A673 (cell line): ENCODE data around the gene FBLN1. TPM values are rescaled to one million over a fixed set of nuclear protein-coding genes. Genes with fewer than 3 reads are reported as not detected.

Experiments
- BruUV-seq: library from RNA; stranded (reverse); fragments of 400-500 nt; replicated peaks from 2 replicates; lab custom pipeline; 2021; lab: Mats Ljungman, UMichigan
- CTCF ChIA-PET: fragments of 300-600 bp; sonication (Branson Sonifier 250); formaldehyde crosslinking; loops from one replicate; lab custom pipeline; 2022; ENCODE audit warnings: antibody characterized with exemption; lab: Charles Lee
- POLR2A ChIA-PET: fragments of 300-600 bp; sonication (Branson Sonifier 250); formaldehyde crosslinking; loops from one replicate; lab custom pipeline; 2022; ENCODE audit warnings: antibody characterized with exemption; ENCODE audit not compliant: low non-redundant PET; lab: Charles Lee
- DNase-seq: peaks from one replicate; pipeline ENCODE4 v3.0.0-alpha.2; 2015; ENCODE audit warnings: low spot score
- H3K27ac ChIP-seq: fragments of 200-600 bp; sonication (generic); 2 replicates; pipeline ENCODE4 v1.5.1; 2016; ENCODE audit warnings: mixed run types, low read depth, mild to moderate bottlenecking, mixed read lengths, antibody characterized with exemption, low read length; ENCODE audit not compliant: poor library complexity, severe bottlenecking
- H3K27me3 ChIP-seq: fragments of 200-600 bp; sonication (generic); replicated peaks from 2 replicates; pipeline ENCODE4 v1.6.1; 2017; ENCODE audit warnings: mixed run types, low read depth, mild to moderate bottlenecking, mixed read lengths, antibody characterized with exemption, low read length; ENCODE audit not compliant: insufficient read depth, poor library complexity
- H3K36me3 ChIP-seq: fragments of 200-600 bp; sonication (generic); 2 replicates; pipeline ENCODE4 v1.6.1; 2016; ENCODE audit warnings: mixed run types, mild to moderate bottlenecking, mixed read lengths, antibody characterized with exemption, low read length; ENCODE audit not compliant: insufficient read depth, poor library complexity, severe bottlenecking
- H3K4me1 ChIP-seq: fragments of 200-600 bp; sonication (generic); 2 replicates; pipeline ENCODE4 v1.6.1; 2017; ENCODE audit warnings: mixed run types, mild to moderate bottlenecking, mixed read lengths, antibody characterized with exemption, low read length; ENCODE audit not compliant: insufficient read depth, poor library complexity, severe bottlenecking
- H3K4me3 ChIP-seq: fragments of 200-600 bp; sonication (generic); 2 replicates; pipeline ENCODE4 v1.5.1; 2016; ENCODE audit warnings: low read depth, mixed run types, mild to moderate bottlenecking, mixed read lengths, low read length; ENCODE audit not compliant: poor library complexity, severe bottlenecking
- H3K9me3 ChIP-seq: fragments of 200-600 bp; sonication (generic); 2 replicates; pipeline ENCODE4 v1.6.1; 2016; ENCODE audit warnings: mixed run types, low read depth, mild to moderate bottlenecking, mixed read lengths, antibody characterized with exemption, low read length; ENCODE audit not compliant: poor library complexity, severe bottlenecking
- EZH2 ChIP-seq: fragments of 200-600 bp; sonication (generic); IDR thresholded peaks from 2 replicates; pipeline ENCODE4 v1.6.1; 2017; ENCODE audit warnings: borderline replicate concordance, low read depth, mild to moderate bottlenecking, mixed read lengths, antibody characterized with exemption, low read length; ENCODE audit not compliant: poor library complexity, severe bottlenecking
- intact Hi-C: fragments of 100-400 bp; cut with micrococcal nuclease; formaldehyde crosslinking; loops from one replicate; pipeline ENCODE4 v1.10.0; 2022; ENCODE audit not compliant: unreplicated experiment
- total RNA-seq: library from RNA; stranded (reverse); gene quantifications from 2 replicates; pipeline ENCODE4 v1.2.3, GENCODE V29; 2021
- TF ChIP-seq, protein P1 (sequence below): fragments of 300-800, 200-600 bp; sonication (generic); conservative IDR thresholded peaks from 2 replicates; pipeline ENCODE4 v1.5.1; 2017; ENCODE audit warnings: low read depth, mild to moderate bottlenecking, antibody characterized with exemption, low read length, moderate library complexity, mixed read lengths

The FBLN1 gene
- total RNA-seq, 1 experiment from 2014 or later: 96.4 TPM

DNA sequence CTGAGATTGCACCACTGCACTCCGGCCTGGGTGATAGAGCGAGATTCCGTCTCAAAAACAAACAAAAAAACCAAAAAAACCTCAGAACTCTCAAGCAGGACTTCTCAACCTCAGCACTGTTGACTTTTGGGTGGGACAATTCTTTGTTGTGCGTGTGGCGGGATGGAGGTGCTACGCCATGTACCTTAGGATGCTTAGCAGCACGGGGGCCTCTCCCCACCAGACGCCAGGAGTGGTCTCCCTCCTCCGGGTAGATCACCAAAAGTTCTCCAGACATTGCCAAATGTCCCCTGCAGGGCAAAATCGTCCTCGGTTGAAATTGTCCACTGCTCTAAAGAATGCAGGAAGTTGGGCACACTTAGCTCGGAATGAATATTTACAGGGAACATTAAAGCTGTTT, 142.0 kb downstream of the FBLN1 start:
- DNase-seq: no peak
- Histone ChIP-seq H3K27me3 (no peaks in the 10 kb centered on the region), H3K27ac (no peak overlapping the region), H3K9me3 (no peaks in the 10 kb centered on the region), H3K4me1 (peaks cover 3% of the 10 kb centered on the region), H3K4me3 (no peak overlapping the region), H3K36me3 (no peaks in the 10 kb centered on the region)
- POLR2A ChIA-PET: no interaction called here
- intact Hi-C loops: loop anchor here (5.0 kb wide), 1 partner anchor 218 kb away; no protein-coding TSS in a partner anchor
- CTCF ChIA-PET: no interaction called here
- no peak for TF ChIP-seq EZH2
- TF ChIP-seq, protein P1, sequence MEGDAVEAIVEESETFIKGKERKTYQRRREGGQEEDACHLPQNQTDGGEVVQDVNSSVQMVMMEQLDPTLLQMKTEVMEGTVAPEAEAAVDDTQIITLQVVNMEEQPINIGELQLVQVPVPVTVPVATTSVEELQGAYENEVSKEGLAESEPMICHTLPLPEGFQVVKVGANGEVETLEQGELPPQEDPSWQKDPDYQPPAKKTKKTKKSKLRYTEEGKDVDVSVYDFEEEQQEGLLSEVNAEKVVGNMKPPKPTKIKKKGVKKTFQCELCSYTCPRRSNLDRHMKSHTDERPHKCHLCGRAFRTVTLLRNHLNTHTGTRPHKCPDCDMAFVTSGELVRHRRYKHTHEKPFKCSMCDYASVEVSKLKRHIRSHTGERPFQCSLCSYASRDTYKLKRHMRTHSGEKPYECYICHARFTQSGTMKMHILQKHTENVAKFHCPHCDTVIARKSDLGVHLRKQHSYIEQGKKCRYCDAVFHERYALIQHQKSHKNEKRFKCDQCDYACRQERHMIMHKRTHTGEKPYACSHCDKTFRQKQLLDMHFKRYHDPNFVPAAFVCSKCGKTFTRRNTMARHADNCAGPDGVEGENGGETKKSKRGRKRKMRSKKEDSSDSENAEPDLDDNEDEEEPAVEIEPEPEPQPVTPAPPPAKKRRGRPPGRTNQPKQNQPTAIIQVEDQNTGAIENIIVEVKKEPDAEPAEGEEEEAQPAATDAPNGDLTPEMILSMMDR: no peak
- BruUV-seq: no TSS peak

DNA sequence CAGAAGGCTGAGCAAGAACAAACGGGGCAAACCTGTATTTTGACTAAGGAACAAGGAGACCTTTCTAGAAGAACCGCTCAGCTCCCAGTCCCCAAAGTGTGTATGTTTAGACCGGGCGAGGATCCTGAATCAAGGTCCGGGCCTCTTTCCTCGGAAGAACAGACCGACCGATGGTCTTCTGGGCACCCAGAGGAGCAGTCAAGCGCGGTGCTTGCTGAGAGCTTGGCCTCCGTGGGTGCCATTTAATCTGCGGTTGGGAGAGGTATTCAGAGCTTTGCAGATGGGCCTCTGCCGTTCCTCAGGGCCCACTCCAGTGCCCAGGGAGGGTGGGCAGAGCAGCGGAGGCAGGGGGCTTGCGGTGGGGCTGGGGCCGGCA, 142.5 kb downstream of the FBLN1 start:
- no TSS peak for BruUV-seq
- ChIA-PET CTCF (no interaction called here), POLR2A (no interaction called here)
- intact Hi-C loops: loop anchor here (5.0 kb wide), 1 partner anchor 217 kb away; no protein-coding TSS in a partner anchor
- TF ChIP-seq EZH2: no peak
- TF ChIP-seq, protein P1: no peak
- Histone ChIP-seq H3K4me1 (peaks cover 3% of the 10 kb centered on the region), H3K27ac (no peak overlapping the region), H3K36me3 (no peaks in the 10 kb centered on the region), H3K27me3 (no peaks in the 10 kb centered on the region), H3K4me3 (peak overlapping the region; percentile 41), H3K9me3 (no peaks in the 10 kb centered on the region)
- no peak for DNase-seq

DNA sequence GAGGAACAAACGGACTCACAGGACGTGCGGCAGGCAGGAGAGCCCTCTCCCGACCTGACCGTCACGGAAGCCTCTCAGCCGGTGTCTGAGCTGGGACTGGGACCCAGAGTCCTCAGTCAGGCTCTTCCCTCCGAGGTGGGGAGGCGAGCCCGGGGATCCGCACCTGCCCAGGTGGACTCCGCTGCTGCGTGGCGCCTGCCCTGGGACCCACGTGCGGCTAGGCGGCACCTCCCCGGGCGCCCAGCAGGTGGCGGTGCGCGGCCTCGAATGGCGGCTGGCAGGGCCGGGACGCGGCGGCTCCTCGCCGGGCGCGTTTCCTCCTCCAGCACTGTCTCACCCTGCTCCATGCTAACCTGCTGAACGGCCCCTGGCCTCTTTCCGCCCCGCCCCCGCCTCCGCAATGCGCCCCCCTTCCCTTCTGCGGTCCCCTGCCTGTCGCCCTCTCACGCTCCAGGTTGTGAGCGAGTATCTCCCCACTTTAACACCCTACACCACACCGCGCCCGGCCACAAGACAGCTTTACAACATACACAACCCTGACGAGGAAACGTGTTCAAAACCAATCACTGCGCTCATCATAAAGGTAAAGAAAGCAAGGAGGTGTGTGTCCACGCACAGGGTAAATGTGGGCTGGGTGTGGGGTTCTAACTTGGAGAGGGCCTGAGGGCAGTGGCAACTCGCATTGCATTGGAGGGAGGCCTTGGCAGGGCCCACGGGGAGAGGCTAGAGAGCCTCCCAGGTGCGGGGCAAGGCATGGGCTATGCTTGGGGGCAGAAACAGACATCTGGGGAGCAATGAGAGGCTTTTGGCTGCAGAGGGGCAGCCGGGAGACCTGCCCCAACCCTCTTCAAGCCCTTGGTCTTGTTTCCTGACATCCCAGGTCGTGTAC, 143.1 kb downstream of the FBLN1 start:
- intact Hi-C loops: loop anchor here (5.0 kb wide), 1 partner anchor 217 kb away; no protein-coding TSS in a partner anchor
- Histone ChIP-seq H3K4me3 (peak overlapping the region; percentile 41), H3K27me3 (no peaks in the 10 kb centered on the region), H3K9me3 (no peaks in the 10 kb centered on the region), H3K4me1 (peaks cover 3% of the 10 kb centered on the region), H3K27ac (no peak overlapping the region), H3K36me3 (no peaks in the 10 kb centered on the region)
- TF ChIP-seq, protein P1: peak; percentile 75
- TF ChIP-seq EZH2: no peak
- BruUV-seq: no TSS peak
- CTCF ChIA-PET: interaction anchor here (0.7 kb wide), 1 partner anchor 260 kb away, joined by 11 read pairs; no protein-coding TSS in a partner anchor
- POLR2A ChIA-PET: no interaction called here
- peak; percentile 73 for DNase-seq
